Stimulated activated CD8-positive, alpha-beta memory T cell treated with anti-CD3 and anti-CD28 coated beads, Interleukin-2, amount 100 ng/mL, for 48 hours (primary cell): Measurements from ENCODE around the gene ZBTB46.

Source experiments
- DNase-seq, 2 donors: peaks; one replicate each; pipeline ENCODE4 v3.0.0-alpha.2; 2020; ENCODE audit warnings: low read depth in 2 of 2

The ZBTB46 gene

GRCh38 chr20:63695424-63696305, 135.4 kb downstream of the ZBTB46 start:
- DNase-seq = no peak

- no peak for DNase-seq
Observed at GRCh38 chr20:63694584-63695423, 136.3 kb downstream of the ZBTB46 start.

GRCh38 chr20:63693733-63694583, 137.1 kb downstream of the ZBTB46 start:
- no peak for DNase-seq
